Stromal cell of bone marrow (primary cell): ENCODE data around the gene TMEM52B.

Source experiments
- DNase-seq: peaks from one replicate; pipeline ENCODE4 v3.0.0-alpha.2; 2012; ENCODE audit warnings: low read depth

Gene TMEM52B

GRCh38 chr12:10178821-10179220 is at the start of gene TMEM52B:
TSS of gene TMEM52B (plus strand) at chr12:10179032. CDS start at chr12:10179575, 543 bp downstream.
- no peak for DNase-seq

- no peak for DNase-seq
Measured at GRCh38 chr12:10130042-10130441, 48.8 kb upstream of the TMEM52B start, which contains the start of gene CLEC7A. TSS of gene CLEC7A (minus strand) at chr12:10130199. CDS start at chr12:10130082, 117 bp downstream.

- no peak for DNase-seq
Measured at GRCh38 chr12:10131111-10131690, 47.6 kb upstream of the TMEM52B start.

GRCh38 chr12:10132850-10133370 is 45.9 kb upstream of the TMEM52B start:
- no peak for DNase-seq

- DNase-seq = no peak
Measured at GRCh38 chr12:10135126-10135525, 43.7 kb upstream of the TMEM52B start.

- no peak for DNase-seq
Measured at GRCh38 chr12:10136637-10137205, 42.1 kb upstream of the TMEM52B start.

GRCh38 chr12:10140001-10140400 is 38.8 kb upstream of the TMEM52B start:
- peak; percentile 28 for DNase-seq

GRCh38 chr12:10142976-10143589 is 35.7 kb upstream of the TMEM52B start:
- DNase-seq = no peak

- DNase-seq = no peak
Measured at GRCh38 chr12:10147714-10148403, 31.0 kb upstream of the TMEM52B start.

- DNase-seq = no peak
Measured at GRCh38 chr12:10151621-10152020, 27.2 kb upstream of the TMEM52B start.

GRCh38 chr12:10153271-10154144 is 25.3 kb upstream of the TMEM52B start:
- peak; percentile 47 for DNase-seq

GRCh38 chr12:10154145-10154496 is 24.7 kb upstream of the TMEM52B start:
- no peak for DNase-seq

- DNase-seq = no peak
Measured at GRCh38 chr12:10155966-10156365, 22.9 kb upstream of the TMEM52B start.

GRCh38 chr12:10158406-10158805 is 20.4 kb upstream of the TMEM52B start:
- DNase-seq = no peak

- DNase-seq = no peak
Measured at GRCh38 chr12:10159280-10159679, 19.6 kb upstream of the TMEM52B start.

- DNase-seq = no peak
Measured at GRCh38 chr12:10160617-10161385, 18.0 kb upstream of the TMEM52B start.

- DNase-seq = no peak
Measured at GRCh38 chr12:10163084-10163483, 15.7 kb upstream of the TMEM52B start.

GRCh38 chr12:10165421-10165820 is 13.4 kb upstream of the TMEM52B start:
- DNase-seq = no peak

GRCh38 chr12:10167599-10167998 is 11.2 kb upstream of the TMEM52B start:
- no peak for DNase-seq

- DNase-seq = no peak
Measured at GRCh38 chr12:10169104-10169503, 9.7 kb upstream of the TMEM52B start.

GRCh38 chr12:10170216-10170615 is 8.6 kb upstream of the TMEM52B start:
- DNase-seq = no peak
